ENCODE results near the gene DFFB. TPM values are rescaled to one million over a fixed set of nuclear protein-coding genes. Genes with fewer than 3 reads are reported as not detected.

DFFB gene
- total and polyA plus RNA-seq, 9 of the 15 experiments (the other 6 are each of a cell fraction or from before 2014, with no cell fraction given) = 2.3 to 15.8 (median 11.5) TPM

DNA sequence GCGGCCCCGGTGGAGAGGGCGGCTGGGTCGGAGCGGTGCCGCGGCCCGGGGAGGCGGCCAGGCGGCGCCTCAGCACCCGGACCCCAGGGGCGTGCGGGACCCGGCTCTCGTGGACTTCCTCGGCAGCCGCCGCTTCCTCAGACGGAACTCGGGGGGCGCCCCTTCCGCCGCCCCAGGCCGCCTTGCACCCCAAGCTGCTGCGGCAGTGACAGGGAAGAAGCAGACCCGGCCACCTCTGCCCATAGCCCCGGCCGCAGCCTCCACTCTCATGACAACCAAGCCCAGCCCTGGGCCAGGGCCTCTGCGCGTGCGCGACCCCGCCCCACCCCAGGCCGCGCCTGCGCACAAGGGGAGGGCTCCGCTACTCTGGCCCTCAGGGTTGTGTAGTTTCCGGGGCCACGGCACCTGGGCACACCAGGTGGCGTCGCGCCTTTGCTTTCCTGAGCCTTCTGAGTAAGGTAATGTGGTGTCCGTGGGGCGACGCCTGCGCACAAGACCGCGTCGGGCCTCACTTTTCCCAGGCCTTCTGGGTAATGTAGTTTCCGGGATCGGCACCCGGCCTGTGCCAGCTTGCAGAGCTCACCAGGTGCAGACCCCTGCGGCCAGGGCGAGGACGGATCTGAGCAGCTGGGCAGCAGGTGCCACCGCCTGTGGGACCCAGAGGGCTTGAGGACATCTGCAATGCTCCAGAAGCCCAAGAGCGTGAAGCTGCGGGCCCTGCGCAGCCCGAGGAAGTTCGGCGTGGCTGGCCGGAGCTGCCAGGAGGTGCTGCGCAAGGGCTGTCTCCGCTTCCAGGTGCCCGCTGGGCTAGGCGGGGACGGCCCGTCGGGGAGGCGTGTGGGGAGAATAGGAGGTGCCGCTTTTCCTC lies at the start of gene DFFB, which contains the start of gene CEP104 (continued):
- TF ChIP-seq YBX1 (IDR thresholded peaks at IDR 0.05) (no peak), SRSF3 (IDR thresholded peaks at IDR 0.05; ENCODE audit: insufficient read depth, low read length) (no peak), ZNF512 (tag; IDR thresholded peaks at IDR 0.05) (no peak), CLOCK (CRISPR knock-in tag; IDR thresholded peaks at IDR 0.05; ENCODE audit: borderline replicate concordance) (no peak), GATAD2A (IDR thresholded peaks at IDR 0.05) (0 out of 2 replicates have a peak, but pooled peaks have one; percentile 14), KDM5B (IDR thresholded peaks at IDR 0.05; ENCODE audit: insufficient replicate concordance, low read depth, low read length) (peak; percentile 81), TBL1XR1 (IDR thresholded peaks at IDR 0.05; ENCODE audit: low read length in 2 of 2) (no peak), C11orf30 (IDR thresholded peaks at IDR 0.05; ENCODE audit: low read depth) (0 out of 2 replicates have a peak, but pooled peaks have one; percentile 21), STAG1 (CRISPR knock-in tag; IDR thresholded peaks at IDR 0.05; ENCODE audit: borderline replicate concordance) (0 out of 2 replicates have a peak, but pooled peaks have one; percentile 40), ZNF124 (CRISPR knock-in tag; IDR thresholded peaks at IDR 0.05) (no peak), ETS2 (tag; IDR thresholded peaks at IDR 0.05; ENCODE audit: borderline replicate concordance, poor library complexity, severe bottlenecking) (no peak)
- TF ChIP-seq, protein P1, sequence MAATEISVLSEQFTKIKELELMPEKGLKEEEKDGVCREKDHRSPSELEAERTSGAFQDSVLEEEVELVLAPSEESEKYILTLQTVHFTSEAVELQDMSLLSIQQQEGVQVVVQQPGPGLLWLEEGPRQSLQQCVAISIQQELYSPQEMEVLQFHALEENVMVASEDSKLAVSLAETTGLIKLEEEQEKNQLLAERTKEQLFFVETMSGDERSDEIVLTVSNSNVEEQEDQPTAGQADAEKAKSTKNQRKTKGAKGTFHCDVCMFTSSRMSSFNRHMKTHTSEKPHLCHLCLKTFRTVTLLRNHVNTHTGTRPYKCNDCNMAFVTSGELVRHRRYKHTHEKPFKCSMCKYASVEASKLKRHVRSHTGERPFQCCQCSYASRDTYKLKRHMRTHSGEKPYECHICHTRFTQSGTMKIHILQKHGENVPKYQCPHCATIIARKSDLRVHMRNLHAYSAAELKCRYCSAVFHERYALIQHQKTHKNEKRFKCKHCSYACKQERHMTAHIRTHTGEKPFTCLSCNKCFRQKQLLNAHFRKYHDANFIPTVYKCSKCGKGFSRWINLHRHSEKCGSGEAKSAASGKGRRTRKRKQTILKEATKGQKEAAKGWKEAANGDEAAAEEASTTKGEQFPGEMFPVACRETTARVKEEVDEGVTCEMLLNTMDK (IDR thresholded peaks at IDR 0.05; ENCODE audit: borderline replicate concordance, insufficient read depth, low read depth, low read length, poor library complexity, severe bottlenecking) = peak; percentile 90

All from K562 (cell line).